Activated CD8-positive, alpha-beta memory T cell treated with anti-CD3 and anti-CD28 coated beads, Interleukin-2, amount 50 U/mL, for 1 hour (primary cell): ENCODE results near the gene TEDDM1.
"Not testable (repeated sequence)": the region's sequence is repeated elsewhere in the genome, so short reads cannot be mapped to it uniquely, and the experiment has no call there.

Source experiments
- DNase-seq: peaks from one replicate; pipeline ENCODE4 v3.0.0-alpha.2; 2020; ENCODE audit errors: extremely low read depth

Gene TEDDM1, protein sequence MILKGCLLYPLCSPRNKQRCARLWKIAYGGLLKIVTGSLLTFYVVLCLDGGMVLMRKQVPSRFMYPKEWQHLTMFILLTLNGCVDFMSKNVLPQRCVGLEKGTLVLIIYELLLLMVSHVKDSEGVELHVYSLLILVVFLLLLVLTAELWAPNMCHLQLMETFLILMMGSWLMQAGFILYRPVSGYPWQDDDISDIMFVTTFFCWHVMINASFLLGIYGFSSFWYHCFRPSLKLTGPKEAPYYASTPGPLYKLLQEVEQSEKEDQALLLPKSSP

DNA sequence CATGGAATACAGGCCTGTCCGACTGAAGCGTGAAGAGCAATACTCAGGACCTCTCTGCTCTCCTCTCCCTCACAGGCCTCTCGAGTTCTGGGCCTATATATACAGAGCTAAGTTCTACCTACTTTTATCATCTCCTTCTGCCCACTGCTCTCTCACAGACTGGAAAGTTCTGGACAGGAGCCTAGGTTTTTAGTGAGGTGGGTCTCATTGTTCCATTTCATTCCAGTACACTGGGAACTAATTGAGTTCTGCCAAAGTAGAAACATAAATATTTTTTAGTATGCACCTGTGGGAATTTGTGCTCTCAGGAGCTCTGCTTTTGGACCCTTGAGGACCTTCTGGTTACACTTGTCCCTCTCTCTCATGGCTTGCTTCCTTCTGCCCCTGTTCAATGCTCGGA lies at the start of gene TEDDM1:
TSS of gene TEDDM1 (minus strand) at position 101 of the 400 bp plus-strand sequence. CDS start 182 bp downstream, outside the sequence.
- no peak for DNase-seq

DNA sequence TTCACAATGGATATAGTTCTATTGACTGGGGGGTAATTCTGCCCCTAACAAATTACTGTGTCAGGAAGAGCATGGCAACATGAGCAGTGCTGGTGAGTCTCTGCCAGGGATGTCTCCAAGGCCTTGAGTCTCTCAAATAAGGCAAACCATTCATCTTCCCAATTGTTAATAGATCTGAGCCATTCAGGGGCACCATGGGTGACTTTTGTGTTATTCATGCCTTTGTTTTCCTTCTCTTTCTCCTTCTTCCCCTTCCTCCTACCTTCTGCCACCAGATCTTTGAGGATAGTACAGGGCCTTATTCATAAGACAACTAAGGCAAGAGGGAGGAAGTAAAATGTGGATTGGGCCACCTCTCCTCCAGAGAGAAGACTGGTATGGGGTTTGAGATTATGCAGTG lies 49.6 kb upstream of the TEDDM1 start, which contains the start of gene RGSL1:
TSS of gene RGSL1 (plus strand) at position 60 of the 400 bp plus-strand sequence. CDS start at position 80, 20 bp downstream.
- no peak for DNase-seq

DNA sequence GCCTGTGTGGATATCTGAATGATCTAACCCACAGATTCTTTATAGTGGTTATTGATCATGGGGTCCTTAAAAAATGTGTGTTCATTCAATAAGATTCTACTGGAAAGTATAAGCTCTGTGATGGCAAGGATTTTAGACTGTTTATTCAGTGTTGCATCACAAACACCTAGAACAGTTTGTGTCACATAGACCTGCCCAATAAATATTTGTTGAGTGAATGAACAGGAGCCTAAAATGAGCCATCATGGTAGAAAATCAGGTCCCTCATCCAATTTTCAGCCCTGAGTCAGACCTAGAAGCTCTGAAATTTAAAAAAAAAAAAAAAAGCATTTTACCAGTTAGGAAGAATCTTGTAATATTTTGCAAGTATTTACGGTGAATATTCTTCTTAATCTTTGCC lies 47.2 kb upstream of the TEDDM1 start:
- DNase-seq: no peak

DNA sequence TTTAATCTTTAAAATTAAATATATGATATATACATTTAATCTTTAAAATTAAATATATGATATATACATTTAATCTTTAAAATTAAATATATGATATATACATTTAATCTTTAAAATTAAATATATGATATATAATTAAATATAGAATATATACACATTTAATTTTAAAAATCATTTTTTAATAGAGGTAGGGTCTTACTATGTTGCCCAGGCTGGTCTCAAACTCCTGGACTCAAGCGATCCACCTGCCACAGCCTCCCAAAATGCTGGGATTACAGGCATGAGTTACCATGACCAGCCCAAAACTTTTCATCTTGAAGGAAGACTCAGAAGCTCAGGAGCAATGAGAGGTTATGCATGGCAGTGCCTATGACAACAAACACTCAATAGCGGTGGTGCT lies 46.7 kb upstream of the TEDDM1 start:
- not testable (repeated sequence) for DNase-seq

DNA sequence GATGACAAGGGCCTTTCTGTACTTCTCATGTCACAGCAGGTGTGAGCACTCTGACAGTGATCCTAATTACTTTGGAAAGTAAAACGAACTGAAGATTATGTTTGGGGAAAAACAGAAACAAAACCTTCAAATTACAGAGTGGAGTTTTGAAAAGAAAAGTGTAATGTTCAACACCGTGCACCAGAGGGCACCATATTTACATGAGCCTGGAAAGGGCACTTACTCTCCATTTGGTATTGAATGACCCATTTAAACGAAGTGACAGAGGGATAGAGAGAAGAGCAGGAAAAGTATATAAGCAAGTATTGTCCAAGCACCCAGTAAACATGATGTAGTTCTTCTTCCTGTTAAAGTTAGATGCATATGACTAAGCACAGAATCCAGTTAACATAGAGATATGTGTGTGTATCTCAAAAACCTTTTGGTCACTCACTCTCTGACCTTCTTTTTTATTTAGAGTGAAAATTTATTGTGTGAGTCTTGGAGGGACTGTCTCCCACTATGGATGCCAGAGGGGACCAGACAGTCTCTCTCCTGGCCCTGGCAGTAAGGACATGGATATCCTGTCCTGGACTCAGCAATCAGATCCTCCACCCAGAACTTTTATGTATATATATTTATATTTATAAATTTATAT lies 45.7 kb upstream of the TEDDM1 start:
- no peak for DNase-seq

DNA sequence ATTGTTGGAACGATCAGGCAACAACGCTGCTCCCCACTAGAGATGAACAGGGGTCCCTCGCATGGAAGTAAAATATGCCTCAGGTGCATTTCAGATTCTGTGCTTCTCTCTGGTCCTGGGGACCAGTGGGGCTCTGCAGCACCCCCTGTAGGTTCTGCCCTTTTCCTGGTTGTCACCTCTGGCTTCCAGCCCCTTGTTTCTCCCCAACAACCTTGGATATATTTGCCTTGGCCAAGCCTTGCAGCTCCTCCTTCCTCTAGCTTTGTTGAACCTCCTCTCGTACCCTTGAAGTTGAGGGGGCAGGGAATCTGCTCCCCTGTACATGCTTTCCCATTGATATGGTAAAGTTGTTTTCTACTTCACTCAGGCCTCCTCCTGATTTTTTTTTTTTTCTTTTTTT lies 44.0 kb upstream of the TEDDM1 start:
- no peak for DNase-seq

DNA sequence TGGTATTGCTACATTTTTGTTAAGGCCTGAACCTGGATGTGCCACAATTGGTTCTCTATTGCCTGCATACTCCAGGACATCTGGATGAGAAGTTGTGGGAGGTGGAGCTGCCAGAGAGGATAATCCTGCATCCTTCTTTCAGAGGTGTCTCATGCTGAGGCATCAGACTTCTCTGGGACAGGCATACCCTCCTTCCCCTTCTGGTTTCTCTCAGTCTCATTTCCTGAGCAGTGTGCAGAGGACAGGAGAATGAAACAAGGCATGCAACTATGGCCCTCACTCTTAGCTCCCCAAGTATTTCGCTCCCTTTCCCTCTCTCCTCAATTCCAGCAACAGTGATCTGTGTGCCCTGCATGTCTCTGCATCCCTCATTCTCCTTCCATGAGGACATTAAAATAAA lies 41.9 kb upstream of the TEDDM1 start:
- DNase-seq: no peak

DNA sequence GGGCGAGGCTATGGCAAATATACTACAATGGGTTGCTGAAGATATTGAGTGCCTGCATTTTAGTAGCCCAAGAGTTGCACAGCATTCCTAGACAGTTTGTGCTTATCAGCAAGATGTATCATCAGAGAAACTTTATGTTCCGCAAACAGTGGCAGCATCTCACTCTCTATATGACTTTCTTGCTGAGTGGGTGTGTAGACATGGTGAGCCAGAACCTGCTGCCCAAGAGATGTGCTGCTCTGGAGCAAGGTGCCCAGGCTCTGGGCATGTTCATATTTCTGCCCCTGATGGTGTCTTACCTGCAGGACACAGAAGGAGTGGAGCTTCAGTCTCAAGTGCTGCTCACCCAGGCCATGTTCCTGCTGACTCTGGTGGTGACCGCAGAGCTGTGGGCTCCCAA lies 41.3 kb upstream of the TEDDM1 start:
- DNase-seq: no peak

DNA sequence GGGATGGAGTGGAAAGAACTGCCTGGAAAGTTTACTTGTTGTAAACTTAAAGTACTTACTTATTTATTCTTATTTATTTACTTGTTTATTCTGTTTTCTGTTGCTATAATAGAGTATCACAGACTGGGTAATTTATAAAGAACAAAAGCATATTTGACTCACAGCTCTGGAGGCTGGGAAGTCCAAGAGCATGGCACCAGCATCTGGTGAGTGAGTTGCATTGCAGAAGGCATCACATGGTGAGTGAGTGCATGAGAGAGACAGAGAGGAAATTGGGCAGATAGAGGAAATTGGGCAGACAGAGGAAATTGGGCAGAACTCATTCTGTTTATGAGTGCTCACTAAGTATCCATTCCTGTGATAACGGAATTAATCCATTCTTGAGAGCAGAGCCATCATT lies 37.9 kb upstream of the TEDDM1 start:
- DNase-seq: no peak

DNA sequence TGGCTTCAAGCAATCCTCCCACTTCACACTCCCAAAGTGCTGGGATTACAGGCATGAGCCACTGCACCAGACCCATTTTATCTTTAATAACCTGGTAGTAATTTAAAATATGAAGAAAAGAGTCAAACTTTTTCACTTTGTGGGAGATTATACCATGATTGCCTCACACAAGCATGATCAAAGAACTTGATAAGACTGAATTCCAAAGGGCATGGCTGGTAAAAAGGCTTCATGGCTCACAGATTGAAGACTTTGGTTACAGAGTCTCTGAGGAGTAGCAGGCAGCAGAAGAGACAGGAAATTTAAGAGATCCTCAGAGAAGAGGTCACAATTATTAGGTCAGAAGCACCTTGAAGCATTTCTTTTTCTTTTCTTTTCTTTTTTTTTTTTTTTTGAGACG lies 33.1 kb upstream of the TEDDM1 start:
- no peak for DNase-seq

DNA sequence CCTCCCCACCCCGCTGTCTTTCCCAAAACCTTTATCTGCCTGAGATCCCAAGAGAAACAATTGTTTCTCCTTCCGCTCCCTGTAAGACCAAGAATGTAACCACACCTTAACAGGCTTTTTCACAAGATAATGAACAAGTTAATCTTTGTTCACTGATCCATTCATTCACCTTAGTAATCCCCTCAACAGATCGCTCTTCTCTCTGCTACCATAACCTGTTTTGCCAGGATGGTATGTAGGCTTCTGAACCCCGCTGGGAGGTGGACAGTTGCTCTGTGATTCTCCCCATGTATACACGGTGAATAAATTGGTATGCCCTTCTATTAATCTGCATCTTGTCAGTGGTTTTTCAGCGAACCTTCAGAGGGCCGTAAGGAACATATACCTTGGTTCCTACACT lies 30.8 kb upstream of the TEDDM1 start:
- DNase-seq: no peak

DNA sequence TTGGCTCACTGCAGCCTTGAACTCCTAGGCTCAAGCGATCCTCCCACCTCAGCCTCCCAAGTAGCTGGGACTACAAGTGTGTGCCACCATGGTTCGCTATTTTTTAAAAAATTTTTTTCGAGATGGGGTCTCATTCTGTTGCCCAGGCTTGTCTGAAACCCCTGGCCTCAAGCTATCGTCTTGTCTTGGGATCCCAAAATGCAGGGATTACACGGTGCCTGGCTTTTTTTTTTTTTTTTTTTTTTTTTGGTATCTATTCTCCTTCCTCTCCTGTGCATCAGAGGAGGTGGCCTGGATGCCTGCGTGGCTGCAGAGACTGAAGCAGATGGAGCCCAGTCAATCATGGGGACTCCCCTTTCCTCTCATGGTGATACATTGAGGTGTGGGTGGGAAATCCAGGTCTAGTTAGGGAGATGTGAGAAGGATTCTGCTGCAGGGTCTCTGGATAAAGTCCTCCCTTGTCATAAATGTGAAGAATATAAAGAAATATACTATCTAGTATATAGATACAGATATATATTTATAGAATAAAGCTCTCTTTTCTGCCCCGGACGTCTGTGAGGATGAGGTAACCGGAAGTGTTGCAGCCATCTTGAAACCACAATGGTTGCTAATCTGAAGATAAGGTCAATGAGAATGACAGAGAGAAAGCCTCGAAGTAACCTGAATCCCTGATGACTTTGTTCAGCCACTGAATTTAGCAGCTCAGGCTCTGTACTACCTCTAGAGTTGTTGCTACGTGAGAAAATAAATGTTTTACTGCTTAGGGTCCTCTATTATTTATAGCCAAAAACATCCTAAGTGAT lies 30.0 kb upstream of the TEDDM1 start:
- DNase-seq: no peak

DNA sequence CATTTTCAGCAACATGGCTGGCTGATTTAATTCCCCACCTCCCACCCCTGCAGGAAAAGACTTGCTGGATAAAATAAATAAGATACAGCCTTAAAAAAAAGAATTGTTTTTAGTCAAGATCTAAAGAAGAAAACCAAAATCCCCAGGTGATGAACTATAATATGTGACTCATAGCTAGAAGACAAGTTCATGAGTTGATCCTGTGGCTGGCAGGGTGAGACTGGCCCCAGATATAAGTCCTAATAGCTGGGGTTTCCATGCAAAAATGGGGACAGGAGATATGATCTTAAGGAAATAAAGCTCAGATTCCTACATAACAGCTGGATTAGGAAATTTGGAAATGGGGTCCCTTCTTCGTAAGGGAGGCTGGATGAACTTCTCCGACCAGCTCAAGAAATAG lies 27.6 kb upstream of the TEDDM1 start:
- no peak for DNase-seq

DNA sequence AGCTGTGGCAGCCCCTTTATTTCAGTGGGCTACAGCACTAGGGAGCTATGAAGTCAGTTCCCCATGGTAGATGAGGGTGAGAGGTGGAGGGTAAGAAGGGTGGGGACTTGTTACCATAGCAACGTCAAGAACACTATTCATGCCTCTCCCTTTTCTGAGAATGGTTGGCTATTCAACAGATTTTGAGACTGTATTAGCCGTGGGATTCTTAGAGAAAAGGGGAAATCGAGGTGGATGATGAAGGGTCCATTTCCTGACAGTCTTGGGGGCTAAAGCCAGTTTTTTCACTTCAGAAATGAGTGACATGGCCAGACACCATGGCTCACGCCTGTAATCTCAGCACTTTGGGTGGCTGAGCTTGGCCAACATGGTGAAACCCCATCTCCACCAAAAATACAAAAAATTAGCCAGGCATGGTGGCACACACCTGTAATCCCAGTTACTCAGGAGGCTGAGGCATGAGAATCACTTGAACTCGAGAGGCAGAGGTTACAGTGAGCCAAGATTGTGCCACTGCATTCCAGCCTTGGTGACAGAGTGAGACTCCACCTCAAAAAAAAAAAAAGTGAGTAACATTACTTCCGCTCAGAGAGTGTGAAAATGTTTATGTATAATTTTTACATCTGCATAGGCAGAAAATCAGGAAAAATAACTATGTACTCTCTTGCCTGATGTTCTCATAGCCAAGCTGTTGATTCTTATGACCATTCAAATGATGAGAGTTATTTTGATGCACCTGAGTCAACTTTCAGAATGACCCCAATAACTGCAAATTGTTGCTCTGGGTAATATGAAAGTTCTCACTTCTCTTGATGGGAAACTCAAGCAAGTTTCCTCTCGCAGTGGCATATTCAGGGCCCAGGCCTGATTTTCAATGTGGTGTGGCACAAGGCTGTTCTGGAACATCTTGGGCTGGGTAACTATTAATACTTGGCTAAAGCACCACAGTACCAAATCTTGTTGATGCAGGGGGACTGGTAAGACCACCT lies 26.3 kb upstream of the TEDDM1 start:
- DNase-seq: no peak

DNA sequence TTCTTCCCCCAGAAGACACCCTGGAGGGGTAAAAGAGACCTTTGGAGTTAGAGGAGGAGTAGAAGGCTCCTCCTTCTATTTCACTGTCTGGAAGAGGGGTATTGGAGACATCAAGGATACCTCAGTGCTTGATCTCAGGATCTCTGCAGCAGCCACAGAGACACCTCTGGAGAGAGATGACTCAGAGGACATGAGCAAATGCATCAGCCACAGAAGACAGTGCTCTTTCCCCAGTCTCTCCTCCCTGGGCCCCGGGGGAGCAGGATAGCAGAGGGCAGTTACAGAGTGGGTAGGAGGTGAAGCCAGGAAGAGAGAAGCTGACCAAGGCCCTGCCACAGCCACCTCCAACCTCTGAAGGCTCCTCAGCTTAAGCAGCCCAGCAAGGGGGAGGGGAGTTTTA lies 15.3 kb upstream of the TEDDM1 start:
- no peak for DNase-seq

DNA sequence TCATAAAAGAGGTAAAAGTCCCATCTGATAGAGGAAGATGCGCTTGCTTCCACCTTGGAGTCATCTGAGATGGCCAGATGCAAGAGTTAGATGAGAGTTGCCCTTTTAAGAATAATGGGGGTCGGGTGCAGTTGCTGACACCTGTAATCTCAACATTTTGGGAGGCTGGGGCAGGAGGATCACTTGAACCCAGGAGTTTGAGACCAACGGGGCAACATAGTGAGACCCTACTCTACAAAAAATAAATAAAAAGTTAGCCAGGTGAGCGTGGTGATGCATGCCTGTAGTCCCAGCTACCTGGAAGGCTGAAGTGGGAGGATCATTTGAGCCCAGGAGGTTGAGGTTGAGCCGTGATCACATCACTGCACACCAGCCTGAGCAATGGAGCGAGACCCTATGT lies 13.5 kb upstream of the TEDDM1 start:
- no peak for DNase-seq

DNA sequence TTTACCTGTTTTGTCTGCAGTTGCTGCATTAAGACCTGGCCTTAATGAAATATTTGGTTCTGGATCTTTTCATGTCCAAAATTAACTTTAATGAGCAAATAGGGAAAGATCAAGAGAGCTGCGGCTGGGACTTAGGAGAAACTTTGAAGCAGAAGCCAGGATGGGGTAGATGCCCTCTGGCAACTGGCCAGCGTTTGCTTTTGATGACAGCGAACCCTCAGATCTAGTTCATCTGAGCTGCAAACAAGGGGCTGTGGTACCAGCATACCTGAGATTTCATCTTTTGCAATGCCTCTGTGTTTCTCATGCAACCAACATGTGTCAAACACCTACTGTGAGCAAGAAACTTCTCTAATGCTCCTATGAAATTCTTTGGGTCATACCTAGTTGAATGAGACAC lies 13.0 kb upstream of the TEDDM1 start:
- no peak for DNase-seq

DNA sequence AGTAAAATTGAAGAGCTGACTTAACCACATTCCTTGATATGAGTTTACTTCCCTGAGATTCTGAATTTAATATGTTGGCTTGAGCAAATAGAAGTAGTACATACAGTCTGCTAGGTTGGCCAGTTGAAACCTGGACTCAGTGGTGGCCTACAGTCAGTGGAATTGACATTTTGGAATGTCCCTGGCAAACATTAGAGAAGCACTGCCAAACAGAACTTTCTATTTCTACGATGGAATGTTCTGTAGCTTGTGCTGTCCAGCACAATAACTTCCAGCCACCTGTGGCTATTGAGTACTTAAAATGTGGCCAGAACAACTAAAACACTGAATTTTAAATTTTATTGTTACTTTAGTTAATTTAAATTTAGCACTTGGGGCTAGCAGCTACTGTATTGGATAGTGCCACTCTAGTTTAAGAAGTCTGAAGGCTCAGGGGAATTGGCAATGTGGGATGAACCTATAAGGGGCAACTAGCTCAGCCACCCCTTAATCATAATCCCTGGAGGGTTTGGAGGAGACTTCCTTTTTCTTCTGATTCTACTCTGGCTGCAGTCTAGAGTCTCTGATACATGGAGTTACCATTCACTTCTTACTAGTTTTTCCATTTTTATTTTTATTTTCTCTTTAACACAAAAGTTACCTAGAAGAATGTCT lies 10.3 kb upstream of the TEDDM1 start:
- no peak for DNase-seq

DNA sequence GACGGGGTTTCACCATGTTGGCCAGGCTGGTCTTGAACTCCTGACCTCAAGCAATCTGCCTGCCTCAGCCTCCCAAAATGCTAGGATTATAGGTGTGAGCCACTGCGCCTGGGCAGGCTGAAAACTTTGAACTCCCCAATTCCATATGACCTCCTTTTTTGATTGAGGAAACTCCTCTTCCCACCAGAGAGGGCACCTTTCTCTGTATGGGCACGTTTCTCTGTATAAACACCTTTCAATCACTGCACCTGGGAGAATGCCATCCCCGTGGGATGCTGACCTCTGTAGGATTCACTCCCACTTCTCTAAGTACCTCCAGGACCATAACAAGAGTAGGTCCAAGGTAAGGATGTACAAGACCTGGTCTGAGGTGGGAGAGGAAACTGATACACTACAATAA lies 9.7 kb upstream of the TEDDM1 start:
- DNase-seq: no peak

DNA sequence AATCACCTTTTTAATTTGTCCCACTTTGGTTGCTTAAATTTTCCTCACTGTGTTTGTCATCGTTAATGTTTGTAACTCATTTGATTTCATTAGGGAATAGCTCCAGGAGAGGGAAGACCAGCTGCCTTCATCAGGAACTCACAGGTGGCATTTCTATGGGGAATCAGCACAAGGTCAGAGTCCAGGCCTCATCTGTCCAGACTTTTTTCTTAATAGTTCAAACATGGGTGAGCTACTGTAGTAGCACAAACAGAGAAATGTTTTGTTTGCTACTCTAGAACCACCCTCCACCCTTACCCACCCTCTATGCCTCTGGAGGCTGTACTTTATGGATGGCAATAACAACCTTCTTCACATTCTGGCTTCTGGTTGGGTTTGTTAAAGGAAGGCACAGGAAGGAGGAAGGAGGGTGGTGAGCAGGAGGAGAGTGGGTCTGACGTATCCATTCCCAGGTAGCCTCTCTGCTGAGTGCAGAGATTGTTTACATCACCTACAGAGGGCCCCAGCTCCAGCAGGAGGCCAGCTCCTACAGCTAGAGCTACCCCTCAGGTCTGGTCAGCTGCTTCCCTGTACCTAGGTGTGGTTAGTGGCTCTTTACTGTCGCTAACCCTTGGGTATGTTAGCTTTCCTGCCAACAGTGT lies 8.1 kb upstream of the TEDDM1 start:
- DNase-seq: no peak

DNA sequence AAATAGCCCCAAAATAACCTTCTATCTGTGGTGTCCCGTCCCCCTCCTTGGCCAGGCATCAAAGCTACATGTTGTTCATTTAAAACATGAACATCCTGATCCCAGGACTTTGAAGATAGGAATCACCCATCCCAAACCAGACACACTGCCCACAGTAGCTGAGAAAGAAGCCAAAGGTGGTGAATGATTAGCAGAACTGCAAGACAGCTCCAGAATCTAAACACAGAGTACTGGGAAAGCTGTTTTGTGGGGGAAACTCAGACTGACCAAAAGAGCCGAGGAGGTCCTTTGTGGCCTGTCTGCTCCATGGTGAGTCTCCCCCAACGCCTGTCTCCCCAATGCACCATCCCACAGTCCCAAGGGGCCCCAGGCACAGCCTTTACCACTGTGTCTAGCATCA lies 7.3 kb upstream of the TEDDM1 start:
- DNase-seq: no peak
